Lung (tissue), 12 donors: ENCODE data around the gene PRKCZ. TPM values are rescaled to one million over a fixed set of nuclear protein-coding genes. Genes with fewer than 3 reads are reported as not detected.

ENCODE experiments used
- ATAC-seq: fragments of 200-7000 bp; cut with Tn5 transposase; one replicate; pipeline ENCODE4 v1.9.1; 2020; ENCODE audit warnings: moderate number of reproducible peaks; ENCODE audit not compliant: insufficient read depth, low FRiP score
- DNase-seq, 3 donors: peaks; one replicate each; pipeline ENCODE4 v3.0.0-alpha.2; 2013 to 2017
- H3K27ac ChIP-seq, 2 donors: one replicate each; pipeline ENCODE4 v1.5.1; 2013; ENCODE audit warnings: mild to moderate bottlenecking in 2 of 2, moderate library complexity in 2 of 2, control low read depth in 1 of 2, inconsistent platforms in 1 of 2, low read depth in 1 of 2, low read length in 1 of 2
- H3K27me3 ChIP-seq, 3 donors: one replicate each; pipeline ENCODE4 v1.5.1; 2013; ENCODE audit warnings: low read length in 2 of 3; ENCODE audit not compliant: control insufficient read depth in 3 of 3, insufficient read depth in 3 of 3
- H3K36me3 ChIP-seq, 4 donors: one replicate each; pipeline ENCODE4 v1.5.1; 2013; ENCODE audit warnings: low read length in 4 of 4, mild to moderate bottlenecking in 1 of 4, moderate library complexity in 1 of 4; ENCODE audit not compliant: control insufficient read depth in 4 of 4, insufficient read depth in 4 of 4
- H3K4me1 ChIP-seq, 5 donors: one replicate each; pipeline ENCODE4 v1.5.1; 2013; ENCODE audit warnings: low read length in 5 of 5, mild to moderate bottlenecking in 2 of 5, moderate library complexity in 1 of 5; ENCODE audit not compliant: control insufficient read depth in 5 of 5, insufficient read depth in 5 of 5
- H3K4me3 ChIP-seq: one replicate; pipeline ENCODE4 v1.5.1; 2013; ENCODE audit warnings: mild to moderate bottlenecking, control low read depth, moderate library complexity
- H3K9ac ChIP-seq, 2 donors: one replicate each; pipeline ENCODE4 v1.5.1; 2013; ENCODE audit warnings: low read length in 2 of 2, control low read depth in 1 of 2; ENCODE audit not compliant: insufficient read depth in 1 of 2
- H3K9me3 ChIP-seq, 4 donors: one replicate each; pipeline ENCODE4 v1.5.1; 2013; ENCODE audit warnings: low read length in 3 of 4, mild to moderate bottlenecking in 1 of 4, moderate library complexity in 1 of 4; ENCODE audit not compliant: control insufficient read depth in 4 of 4, insufficient read depth in 3 of 4
- WGBS, 2 donors: extraction: QIAGEN DNeasy Blood & Tissue Kit; methylation state at CpG; one replicate each; pipeline ENCODE4 v1.1.7; 2013; 5-methylcytosine and 5-hydroxymethylcytosine counted together
- polyA plus RNA-seq, 2 donors: library from polyadenylated mRNA; stranded (reverse); fragments of 200-250 nt; gene quantifications; one replicate each; pipeline ENCODE4 v1.2.1, GENCODE V29; 2013
- total RNA-seq, 2 donors: library from RNA; depleted of rRNA in 1 of 2; stranded (reverse); fragments of >200 nt in 1 of 2; gene quantifications; one replicate each; pipeline ENCODE4 v1.2.1, GENCODE V29; 2014 to 2021
- TF ChIP-seq, protein P1 (sequence below): IDR thresholded peaks from 2 replicates; pipeline ENCODE4 v1.5.1; 2012; ENCODE audit warnings: mild to moderate bottlenecking; ENCODE audit errors: control extremely low read depth, extremely low read depth
- donor health status: control.
- donor health status: control.
- donor health status: Bipolar disorder and iron deficiency.
- donor health status: healthy.
- donor health status: DM: yes; HTN: yes; CAD: no.

Gene PRKCZ
- total and polyA plus RNA-seq, 4 donors = 55.2 to 149 (median 117) TPM

DNA sequence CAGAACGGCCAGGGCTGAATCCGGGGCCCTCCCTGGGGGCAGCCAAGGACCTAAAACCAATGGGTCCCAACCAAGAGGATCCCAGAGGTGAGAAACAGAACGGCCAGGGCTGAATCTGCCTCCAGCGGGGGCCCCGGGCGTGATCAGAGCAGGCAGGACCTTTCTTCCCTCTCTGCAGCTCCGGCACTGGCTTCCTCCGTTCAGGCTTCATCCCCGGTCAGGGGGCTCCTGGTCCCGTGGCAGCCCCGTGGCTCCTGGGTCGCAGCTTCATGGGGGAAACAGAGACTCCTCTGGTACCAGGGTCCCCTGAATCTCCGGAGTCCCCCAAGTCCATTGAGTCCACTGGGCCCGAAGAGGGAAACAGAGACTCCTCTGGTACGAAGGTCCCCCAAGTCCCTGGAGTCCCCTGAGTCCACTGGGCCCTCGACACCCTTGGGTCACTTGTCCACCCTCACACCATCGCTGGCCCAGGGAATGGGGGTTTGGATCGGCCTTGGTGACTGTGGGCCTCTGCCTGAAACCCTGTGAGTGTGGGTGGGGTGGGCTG lies 60.1 kb downstream of the PRKCZ start:
- no peak for DNase-seq
- TF ChIP-seq, protein P1, sequence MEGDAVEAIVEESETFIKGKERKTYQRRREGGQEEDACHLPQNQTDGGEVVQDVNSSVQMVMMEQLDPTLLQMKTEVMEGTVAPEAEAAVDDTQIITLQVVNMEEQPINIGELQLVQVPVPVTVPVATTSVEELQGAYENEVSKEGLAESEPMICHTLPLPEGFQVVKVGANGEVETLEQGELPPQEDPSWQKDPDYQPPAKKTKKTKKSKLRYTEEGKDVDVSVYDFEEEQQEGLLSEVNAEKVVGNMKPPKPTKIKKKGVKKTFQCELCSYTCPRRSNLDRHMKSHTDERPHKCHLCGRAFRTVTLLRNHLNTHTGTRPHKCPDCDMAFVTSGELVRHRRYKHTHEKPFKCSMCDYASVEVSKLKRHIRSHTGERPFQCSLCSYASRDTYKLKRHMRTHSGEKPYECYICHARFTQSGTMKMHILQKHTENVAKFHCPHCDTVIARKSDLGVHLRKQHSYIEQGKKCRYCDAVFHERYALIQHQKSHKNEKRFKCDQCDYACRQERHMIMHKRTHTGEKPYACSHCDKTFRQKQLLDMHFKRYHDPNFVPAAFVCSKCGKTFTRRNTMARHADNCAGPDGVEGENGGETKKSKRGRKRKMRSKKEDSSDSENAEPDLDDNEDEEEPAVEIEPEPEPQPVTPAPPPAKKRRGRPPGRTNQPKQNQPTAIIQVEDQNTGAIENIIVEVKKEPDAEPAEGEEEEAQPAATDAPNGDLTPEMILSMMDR = no peak
- Histone ChIP-seq H3K4me1 (peaks cover 0 to 6% (median 0%) of the 10 kb centered on the region in 5 donors), H3K27ac (no peak overlapping the region), H3K4me3 (no peak overlapping the region), H3K27me3 (no peaks in the 10 kb centered on the region), H3K36me3 (peaks cover 0 to 3% (median 0%) of the 10 kb centered on the region in 4 donors), H3K9me3 (no peaks in the 10 kb centered on the region), H3K9ac (no peak overlapping the region)
- ATAC-seq = no peak
- 94 to 96% methylated on average over 16 to 17 of the region's 18 CpGs for WGBS, 2 donors

DNA sequence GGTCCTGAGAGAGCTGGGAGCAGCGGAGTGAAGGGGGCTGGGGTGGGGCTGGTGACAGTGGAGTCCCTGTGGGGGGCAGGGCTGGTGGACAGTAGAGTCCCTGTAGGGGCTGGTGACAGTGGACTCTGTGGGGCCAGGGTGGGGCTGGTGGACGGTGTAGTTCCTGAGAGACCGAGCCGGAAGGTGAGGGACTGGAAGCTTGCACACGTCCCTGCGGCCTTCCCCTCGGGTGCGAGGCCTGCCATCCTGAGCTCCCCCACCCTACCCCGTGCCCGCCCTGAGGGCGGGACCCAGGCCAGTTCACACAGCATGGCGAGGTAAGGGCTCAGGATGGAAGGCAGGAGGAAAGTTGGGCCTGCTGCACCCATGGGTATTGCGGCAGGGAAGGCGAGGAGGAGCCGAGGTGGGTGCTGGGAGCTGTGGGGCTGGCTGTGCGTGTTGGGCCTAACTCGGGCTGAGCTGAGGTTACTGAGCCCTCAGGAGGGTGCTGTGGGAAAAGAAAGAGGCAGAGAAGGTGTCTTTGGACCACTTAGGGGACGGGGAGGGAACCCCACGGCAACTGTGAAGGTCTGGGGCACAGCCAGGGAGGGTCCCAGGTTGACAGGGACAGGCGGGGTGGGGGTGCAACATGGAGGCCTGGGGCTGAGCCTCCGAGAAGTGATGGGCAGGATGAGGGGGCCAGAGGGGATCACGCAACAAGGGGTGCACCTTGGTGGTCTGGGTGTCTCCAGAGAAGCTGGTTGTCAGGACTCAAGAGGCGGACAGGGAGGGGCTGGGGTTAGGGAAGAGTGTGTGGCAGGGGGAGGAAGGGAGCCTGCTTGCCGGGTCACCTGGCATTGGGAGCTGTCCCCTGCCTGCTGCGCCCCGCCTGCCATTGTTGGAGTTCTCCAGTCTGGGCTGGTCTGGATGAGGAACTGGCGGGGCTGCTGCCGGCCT lies 60.8 kb downstream of the PRKCZ start:
- peaks cover 0 to 3% (median 0%) of the 10 kb centered on the region in 4 donors for H3K36me3 ChIP-seq
- TF ChIP-seq, protein P1 = no peak
- H3K9me3 ChIP-seq = no peaks in the 10 kb centered on the region
- ATAC-seq = no peak
- WGBS, 2 donors = 92 to 93% methylated on average over 28 of the region's 28 CpGs
- no peak for DNase-seq
- H3K27me3 ChIP-seq = peaks cover 0 to 5% (median 5%) of the 10 kb centered on the region in 3 donors
- H3K4me1 ChIP-seq = peaks cover 0 to 6% (median 0%) of the 10 kb centered on the region in 5 donors
- H3K4me3 ChIP-seq = no peak overlapping the region
- H3K27ac ChIP-seq = peak overlapping the region in 1 of 2 donors; percentile 32
- H3K9ac ChIP-seq = no peak overlapping the region

DNA sequence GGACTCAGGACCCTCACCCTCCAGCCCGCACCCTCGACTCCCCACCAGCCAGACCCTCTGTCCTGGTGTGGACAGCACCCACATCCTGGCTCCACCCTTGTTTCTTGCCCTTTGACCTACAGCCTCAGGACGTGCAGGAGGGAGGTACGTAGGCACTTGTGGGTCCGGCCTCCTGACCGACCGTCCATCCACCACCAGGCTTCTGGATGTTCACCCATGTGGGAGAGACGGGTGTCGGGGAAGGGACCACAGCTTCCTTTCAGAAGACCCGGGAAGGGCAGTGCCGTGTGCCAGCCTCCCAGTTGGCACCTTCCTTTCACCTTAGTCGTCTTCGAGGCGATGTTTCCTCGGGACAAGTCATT lies 61.4 kb downstream of the PRKCZ start:
- Histone ChIP-seq H3K9me3 (no peaks in the 10 kb centered on the region), H3K27ac (peak overlapping the region in 1 of 2 donors; percentile 8), H3K27me3 (peaks cover 0 to 10% (median 7%) of the 10 kb centered on the region in 3 donors), H3K9ac (no peak overlapping the region), H3K4me3 (no peak overlapping the region), H3K4me1 (peaks cover 0 to 6% (median 0%) of the 10 kb centered on the region in 5 donors), H3K36me3 (peaks cover 0 to under 1% (median 0%) of the 10 kb centered on the region in 4 donors)
- WGBS, 2 donors = 89 to 92% methylated on average over 15 of the region's 15 CpGs
- TF ChIP-seq, protein P1 = no peak
- DNase-seq (no peak), ATAC-seq (no peak)
